K562 treated with DMSO at 1 percent for 24 hours (cell line): Measurements from ENCODE around the gene ADPGK. TPM values are rescaled to one million over a fixed set of nuclear protein-coding genes. Genes with fewer than 3 reads are reported as not detected.

Source experiments
- total RNA-seq: library from RNA; unstranded; fragments of 300-600 nt; gene quantifications from 2 replicates; pipeline ENCODE4 v1.2.3, GENCODE V29; 2022; ENCODE audit warnings: low read depth; ENCODE audit not compliant: insufficient read depth

Gene ADPGK
- 34.3 and 39.5 TPM in 2 replicates for total RNA-seq

DNA sequence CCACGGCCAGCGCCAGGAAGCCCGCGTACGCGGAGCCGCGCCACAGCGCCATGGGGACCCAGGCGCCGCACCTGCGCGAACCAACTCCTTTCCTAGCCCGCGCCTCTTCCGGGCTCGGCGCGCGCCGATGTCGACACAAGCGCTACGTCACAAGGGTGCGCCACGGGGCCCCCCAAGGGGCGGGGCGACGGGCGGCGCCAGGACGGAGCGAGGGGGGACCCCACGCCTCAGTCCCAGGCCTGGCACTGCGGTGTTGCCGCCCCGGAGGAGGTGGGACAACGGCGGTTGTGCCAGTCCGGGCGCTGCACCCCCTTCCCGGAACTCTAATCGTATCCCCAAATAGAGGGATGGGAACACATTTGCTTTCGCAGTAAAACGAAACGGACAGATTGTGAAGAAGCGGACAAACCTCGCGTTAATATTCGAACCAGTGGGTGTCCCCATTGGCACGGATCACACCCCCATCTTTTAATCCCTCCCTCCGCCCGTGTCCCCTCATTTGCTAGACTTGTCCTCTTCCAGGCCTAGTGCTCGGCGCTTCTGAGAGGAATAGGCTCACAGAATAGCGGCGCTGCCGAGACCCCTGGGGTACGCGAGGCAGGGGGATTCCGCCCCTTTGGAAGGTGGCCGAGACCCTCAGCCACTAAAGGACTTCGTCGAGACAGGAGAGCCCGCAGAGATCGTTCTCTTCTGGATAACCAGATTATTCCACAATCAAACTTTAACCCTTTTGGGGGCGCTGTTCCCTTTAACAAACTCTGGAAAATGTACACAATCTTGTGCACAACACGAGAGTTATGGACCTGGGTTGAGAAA is at the start of gene ADPGK:
TSS of gene ADPGK (minus strand) at position 119 of the 816 bp plus-strand sequence. CDS start at position 52, 67 bp downstream.

Other genes starting within 250 kb of the ADPGK start
- not detected in 2 replicates for gene GOLGA6B, start 129.1 kb downstream of the ADPGK start, total RNA-seq
- not detected in 2 replicates for gene HIGD2B, start 97.6 kb downstream of the ADPGK start, total RNA-seq
- 24.5 and 29.6 TPM in 2 replicates for gene BBS4, start 97.6 kb downstream of the ADPGK start, total RNA-seq